GM23338 (cell line): ENCODE data around the gene NDP. TPM values are rescaled to one million over a fixed set of nuclear protein-coding genes. Genes with fewer than 3 reads are reported as not detected.

Source experiments
- ATAC-seq: fragments of 200-7000 bp; cut with Tn5 transposase; 3 replicates; pipeline ENCODE4 v1.9.1; 2020
- DNase-seq: peaks from one replicate; pipeline ENCODE4 v3.0.0-alpha.2; 2015; ENCODE audit warnings: low spot score
- H2AFZ ChIP-seq: fragments of 200-600 bp; sonication (generic); 2 replicates; pipeline ENCODE4 v1.8.0; 2016; ENCODE audit warnings: antibody characterized with exemption, mild to moderate bottlenecking, moderate library complexity
- H3F3A ChIP-seq: fragments of 200-600 bp; sonication (generic); replicated peaks from 2 replicates; pipeline ENCODE4 v1.8.0; 2017; ENCODE audit warnings: antibody characterized with exemption, mixed run types, low read depth
- H3K27ac ChIP-seq: fragments of 200-600 bp; sonication (generic); 2 replicates; pipeline ENCODE4 v1.6.1; 2016; ENCODE audit warnings: low read depth
- H3K27me3 ChIP-seq: fragments of 200-600 bp; sonication (generic); 2 replicates; pipeline ENCODE4 v1.8.0; 2016; ENCODE audit warnings: mild to moderate bottlenecking, mixed run types, moderate library complexity; ENCODE audit not compliant: insufficient read depth
- H3K36me3 ChIP-seq: fragments of 200-600 bp; sonication (generic); 2 replicates; pipeline ENCODE4 v1.8.0; 2016; ENCODE audit warnings: mild to moderate bottlenecking; ENCODE audit not compliant: insufficient read depth
- H3K4me1 ChIP-seq: fragments of 200-600 bp; sonication (generic); 2 replicates; pipeline ENCODE4 v1.8.0; 2016; ENCODE audit warnings: mild to moderate bottlenecking, moderate library complexity; ENCODE audit not compliant: insufficient read depth
- H3K4me2 ChIP-seq: fragments of 200-600 bp; sonication (generic); 2 replicates; pipeline ENCODE4 v1.7.1; 2017; ENCODE audit warnings: mixed run types
- H3K4me3 ChIP-seq: fragments of 200-600 bp; sonication (generic); 2 replicates; pipeline ENCODE4 v1.6.1; 2016; ENCODE audit warnings: mixed run types
- H3K79me2 ChIP-seq: fragments of 200-600 bp; sonication (generic); replicated peaks from 2 replicates; pipeline ENCODE4 v1.8.0; 2017; ENCODE audit warnings: mild to moderate bottlenecking; ENCODE audit not compliant: insufficient read depth
- H3K9me2 ChIP-seq: fragments of 200-600 bp; sonication (generic); 2 replicates; pipeline ENCODE4 v1.8.0; 2017; ENCODE audit not compliant: insufficient read depth
- H4K20me1 ChIP-seq: fragments of 200-600 bp; sonication (generic); replicated peaks from 2 replicates; pipeline ENCODE4 v1.8.0; 2017; ENCODE audit warnings: mild to moderate bottlenecking; ENCODE audit not compliant: insufficient read depth
- H3K27ac Mint-ChIP-seq: 2 replicates; pipeline ENCODE4 v1.8.0; 2020; ENCODE audit warnings: inconsistent platforms, mild to moderate bottlenecking, moderate library complexity, mixed read lengths
- H3K27me3 Mint-ChIP-seq: 3 replicates; pipeline ENCODE4 v1.8.0; 2022; ENCODE audit warnings: low read depth, mild to moderate bottlenecking, moderate library complexity, mixed read lengths, inconsistent platforms; ENCODE audit not compliant: insufficient read depth, poor library complexity
- H3K36me3 Mint-ChIP-seq: 3 replicates; pipeline ENCODE4 v1.8.0; 2021; ENCODE audit warnings: low read depth, mild to moderate bottlenecking, inconsistent platforms, moderate library complexity, mixed read lengths
- H3K4me1 Mint-ChIP-seq: 3 replicates; pipeline ENCODE4 v1.8.0; 2020; ENCODE audit warnings: mild to moderate bottlenecking, inconsistent platforms, mixed read lengths
- H3K4me3 Mint-ChIP-seq: 3 replicates; pipeline ENCODE4 v1.8.0; 2021; ENCODE audit warnings: moderate library complexity, mild to moderate bottlenecking, inconsistent platforms, mixed read lengths
- H3K9me3 Mint-ChIP-seq: 3 replicates; pipeline ENCODE4 v1.8.0; 2020; ENCODE audit warnings: moderate library complexity, mild to moderate bottlenecking, inconsistent platforms, mixed read lengths
- CREB1 ChIP-seq: fragments of 250-450 bp; sonication (Bioruptor Pico); IDR thresholded peaks from 2 replicates; pipeline ENCODE4 v1.5.0; 2020; ENCODE audit warnings: low read depth, mild to moderate bottlenecking, moderate library complexity
- REST ChIP-seq: IDR thresholded peaks from one replicate; pipeline ENCODE4 v1.6.1; 2018; ENCODE audit warnings: antibody characterized with exemption; ENCODE audit not compliant: unreplicated experiment
- polyA plus RNA-seq: library from polyadenylated mRNA; unstranded; fragments of >200 nt; fragmentation: Nextera tagmentation; extraction: Ambion mirVana; gene quantifications from 2 replicates; pipeline ENCODE4 v1.2.1, GENCODE V29; 2016
- total RNA-seq: library from RNA; depleted of rRNA; stranded (reverse); fragments of >200 nt; shearing (Covaris generic); gene quantifications from 2 replicates; pipeline ENCODE4 v1.2.3, GENCODE V29; 2014; rRNA removed

Gene NDP
- total and polyA plus RNA-seq, 2 experiments from 2014 or later: 0.14 TPM; not detected in 1

DNA sequence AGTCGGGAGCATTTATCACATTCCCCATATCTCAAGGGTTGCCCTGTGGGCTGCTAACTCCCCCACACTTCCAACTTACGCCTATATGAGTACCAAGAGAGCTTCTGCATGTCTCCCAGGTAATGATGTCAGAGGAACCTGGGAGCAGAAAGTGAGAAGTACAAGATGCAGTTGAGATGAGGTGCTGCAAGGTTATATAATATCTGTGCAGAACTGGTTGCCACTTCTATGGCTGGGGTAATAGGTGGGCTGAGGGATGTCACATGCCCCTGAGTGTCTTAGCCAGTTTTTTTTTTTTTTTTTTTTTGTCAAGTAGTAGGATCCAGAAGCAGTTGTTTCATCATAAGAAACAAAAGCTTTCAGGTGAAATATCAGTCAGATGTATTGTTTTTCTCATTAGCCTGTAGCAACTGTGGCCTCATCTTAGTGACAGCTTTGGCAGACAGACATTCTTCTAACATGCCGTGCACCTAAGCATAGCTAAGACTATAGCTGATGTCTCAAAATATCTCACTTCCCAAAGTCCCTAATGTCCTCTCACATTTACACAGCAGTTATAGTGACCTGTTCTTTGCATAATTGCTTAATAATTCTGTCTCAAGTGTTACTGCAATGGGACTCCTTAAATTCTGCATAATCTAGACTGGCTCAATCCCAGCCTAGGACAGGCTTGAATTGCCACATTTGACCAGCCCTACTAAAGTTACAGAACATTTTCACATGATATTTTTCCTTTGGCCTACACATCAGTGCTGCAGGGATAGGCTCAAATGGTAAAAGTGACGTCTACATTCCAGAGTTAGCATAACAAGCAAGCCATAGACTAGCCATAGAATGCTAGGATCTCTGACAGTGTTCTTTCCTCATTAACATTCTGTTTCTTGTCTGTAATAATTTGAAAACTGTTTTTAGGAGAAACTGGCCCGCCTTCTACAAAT lies 73.0 kb downstream of the NDP start:
- Mint-ChIP-seq H3K36me3 (no peaks in the 10 kb centered on the region), H3K4me1 (peaks cover 12% of the 10 kb centered on the region), H3K27me3 (peaks cover 1% of the 10 kb centered on the region), H3K4me3 (0 out of 3 replicates have a peak overlapping the region, but pooled peaks have one; percentile 47), H3K9me3 (no peaks in the 10 kb centered on the region), H3K27ac (peak overlapping the region; percentile 94)
- Histone ChIP-seq H4K20me1 (no peaks in the 10 kb centered on the region), H3K27me3 (no peaks in the 10 kb centered on the region), H2AFZ (0 out of 2 replicates have a peak overlapping the region, but pooled peaks have one; percentile 38), H3F3A (no peaks in the 10 kb centered on the region), H3K27ac (peak overlapping the region; percentile 69; the same call in 1 of the 2 replicates), H3K9me2 (no peaks in the 10 kb centered on the region), H3K4me1 (no peaks in the 10 kb centered on the region), H3K36me3 (no peaks in the 10 kb centered on the region), H3K79me2 (no peaks in the 10 kb centered on the region), H3K4me2 (peak overlapping the region; percentile 28; the same call in 1 of the 2 replicates), H3K4me3 (no peak overlapping the region)
- TF ChIP-seq CREB1 (CRISPR knock-in tag) (peak; percentile 41), REST (no peak)
- ATAC-seq (peak; percentile 78), DNase-seq (peak; percentile 35)

Other genes with a start within 250 kb of the NDP start
- 0.39 and 1.0 TPM in 2 replicates for gene MAOB, start 90.9 kb downstream of the NDP start, total RNA-seq
- 1.1 and 1.3 TPM in 2 replicates for gene MAOB, start 90.9 kb downstream of the NDP start, polyA plus RNA-seq